HepG2 (cell line): ENCODE measurements around the gene CNTN2. TPM values are rescaled to one million over a fixed set of nuclear protein-coding genes. Genes with fewer than 3 reads are reported as not detected.

Experiments
- ARNT ChIP-seq: fragments of 450-650 bp; IDR thresholded peaks from 2 replicates; pipeline ENCODE4 v1.6.1; 2017
- BRD4 ChIP-seq: sonication (generic); formaldehyde crosslinking; IDR thresholded peaks from 2 replicates; pipeline ENCODE4 v1.4.0; 2020; ENCODE audit warnings: missing genetic modification reagents
- CBX2 ChIP-seq, 2 experiments: fragments of 200-600 bp in 1 of 2; sonication (generic); formaldehyde crosslinking in 1 of 2; IDR thresholded peaks; 2 replicates each; pipeline versions ENCODE4 v1.7.0 to v1.8.1; 2018 to 2022; ENCODE audit warnings: low read depth in 2 of 2, low read length in 1 of 2, mild to moderate bottlenecking in 1 of 2, missing genetic modification reagents in 1 of 2
- HINFP ChIP-seq: sonication (generic); formaldehyde crosslinking; IDR thresholded peaks from 2 replicates; pipeline ENCODE4 v1.4.0; 2020; ENCODE audit warnings: low read depth, mild to moderate bottlenecking, missing genetic modification reagents
- KLF15 ChIP-seq: sonication (generic); formaldehyde crosslinking; IDR thresholded peaks from 2 replicates; pipeline ENCODE4 v1.8.1; 2023; ENCODE audit warnings: borderline replicate concordance, mild to moderate bottlenecking, inconsistent platforms, missing genetic modification reagents, mixed read lengths
- LRRFIP1 ChIP-seq: sonication (generic); formaldehyde crosslinking; conservative IDR thresholded peaks from 2 replicates; pipeline ENCODE4 v1.4.0; 2020; ENCODE audit warnings: missing genetic modification reagents
- MEIS1 ChIP-seq: sonication (generic); formaldehyde crosslinking; IDR thresholded peaks from 2 replicates; pipeline ENCODE4 v1.9.0; 2021; ENCODE audit warnings: mild to moderate bottlenecking, missing genetic modification reagents, moderate library complexity, borderline replicate concordance
- MTF1 ChIP-seq: sonication (generic); formaldehyde crosslinking; IDR thresholded peaks from 2 replicates; pipeline ENCODE4 v1.5.0; 2020; ENCODE audit warnings: missing genetic modification reagents
- POLR2A ChIP-seq, 2 experiments: IDR thresholded peaks; 2 replicates each; pipeline ENCODE4 v1.6.1; 2011; ENCODE audit warnings: low read depth in 2 of 2, low read length in 2 of 2, mild to moderate bottlenecking in 1 of 2, moderate library complexity in 1 of 2; ENCODE audit not compliant: insufficient read depth in 1 of 2
- SIX4 ChIP-seq: sonication (generic); formaldehyde crosslinking; IDR thresholded peaks from 2 replicates; pipeline ENCODE4 v1.4.0; 2020; ENCODE audit warnings: missing genetic modification reagents
- SMYD3 ChIP-seq: sonication (generic); formaldehyde crosslinking; IDR thresholded peaks from 2 replicates; pipeline ENCODE4 v1.8.1; 2023; ENCODE audit warnings: mild to moderate bottlenecking, missing genetic modification reagents
- ZBTB3 ChIP-seq: sonication (generic); formaldehyde crosslinking; IDR thresholded peaks from 2 replicates; pipeline ENCODE4 v1.4.0; 2020; ENCODE audit warnings: low read depth, mild to moderate bottlenecking, moderate library complexity, missing genetic modification reagents, borderline replicate concordance
- ZMAT3 ChIP-seq: sonication (generic); formaldehyde crosslinking; conservative IDR thresholded peaks from 2 replicates; pipeline ENCODE4 v1.7.0; 2021; ENCODE audit warnings: missing genetic modification reagents
- ZNF256 ChIP-seq: sonication (generic); formaldehyde crosslinking; conservative IDR thresholded peaks from 2 replicates; pipeline ENCODE4 v1.4.0; 2020; ENCODE audit warnings: missing genetic modification reagents
- ZNF292 ChIP-seq: sonication (generic); formaldehyde crosslinking; IDR thresholded peaks from 2 replicates; pipeline ENCODE4 v1.8.1; 2022; ENCODE audit warnings: mild to moderate bottlenecking, low read depth, missing genetic modification reagents, borderline replicate concordance
- ZNF615 ChIP-seq: sonication (generic); formaldehyde crosslinking; IDR thresholded peaks from 2 replicates; pipeline ENCODE4 v1.5.0; 2020; ENCODE audit warnings: mild to moderate bottlenecking, missing genetic modification reagents, borderline replicate concordance
- ZNF678 ChIP-seq: sonication (generic); formaldehyde crosslinking; IDR thresholded peaks from 2 replicates; pipeline ENCODE4 v1.4.0; 2020; ENCODE audit warnings: mild to moderate bottlenecking, missing genetic modification reagents
- ZNF687 ChIP-seq: sonication (generic); formaldehyde crosslinking; IDR thresholded peaks from 2 replicates; pipeline ENCODE4 v1.5.1; 2020; ENCODE audit warnings: mild to moderate bottlenecking, missing genetic modification reagents, moderate library complexity
- ZSCAN12 ChIP-seq: sonication (generic); formaldehyde crosslinking; IDR thresholded peaks from 2 replicates; pipeline ENCODE4 v1.9.0; 2021; ENCODE audit warnings: mild to moderate bottlenecking, missing genetic modification reagents
- ZSCAN21 ChIP-seq: sonication (generic); formaldehyde crosslinking; IDR thresholded peaks from 2 replicates; pipeline ENCODE4 v1.8.0; 2022; ENCODE audit warnings: mild to moderate bottlenecking, missing genetic modification reagents, moderate library complexity, borderline replicate concordance
- ZSCAN29 ChIP-seq: sonication (generic); formaldehyde crosslinking; conservative IDR thresholded peaks from 2 replicates; pipeline ENCODE4 v1.4.0; 2020; ENCODE audit warnings: mild to moderate bottlenecking, missing genetic modification reagents
- polyA plus RNA-seq, 8 experiments: library from polyadenylated mRNA; depleted of rRNA in 3 of 8; stranded (reverse) in 7 of 8; unstranded in 1 of 8; fragments of >200 nt; fragmentation: Illumina TruSeq in 4 of 8; extraction: Trizol in 4 of 8; gene quantifications; 2 replicates each; pipeline versions ENCODE4 v1.2.1 to v1.2.3, GENCODE V29; 2011 to 2016; ENCODE audit warnings: low read depth in 4 of 8, missing spikeins in 1 of 8, mixed read lengths in 1 of 8; ENCODE audit not compliant: insufficient read depth in 1 of 8
- total RNA-seq, 5 experiments: library from RNA; depleted of rRNA; stranded (reverse); fragments of >200 nt; fragmentation: Illumina TruSeq; extraction: Trizol; gene quantifications; 2 replicates each; pipeline ENCODE4 v1.2.3, GENCODE V29; 2016; ENCODE audit warnings: low read depth in 1 of 5

The CNTN2 gene
- total and polyA plus RNA-seq, 2 of the 13 experiments (the other 11 are each of a cell fraction or from before 2014, with no cell fraction given): not detected

GRCh38 chr1:205121660-205122488, 78.9 kb downstream of the CNTN2 start, which contains the start of gene RBBP5 (continued):
- TF ChIP-seq ZNF687 (peak; percentile 71), SIX4 (peak; percentile 67), BRD4 (0 out of 2 replicates have a peak, but pooled peaks have one; percentile 57), ZSCAN29 (CRISPR knock-in tag) (0 out of 2 replicates have a peak, but pooled peaks have one; percentile 30), CBX2 (IDR thresholded peaks at IDR 0.05; ENCODE audit: low read depth, low read length) (no peak), CBX2 (CRISPR knock-in tag; IDR thresholded peaks at IDR 0.05; ENCODE audit: low read depth) (peak; percentile 56; the same call in 1 of the 2 replicates), MTF1 (CRISPR knock-in tag) (no peak), ZNF256 (CRISPR knock-in tag) (no peak), ZNF678 (CRISPR knock-in tag) (no peak), MEIS1 (CRISPR knock-in tag) (0 out of 2 replicates have a peak, but pooled peaks have one; percentile 11), SMYD3 (CRISPR knock-in tag) (peak; percentile 93; the same call in 1 of the 2 replicates), LRRFIP1 (CRISPR knock-in tag) (no peak), HINFP (CRISPR knock-in tag) (peak; percentile 83; the same call in 1 of the 2 replicates), ZMAT3 (CRISPR knock-in tag) (peak; percentile 94), POLR2A (IDR thresholded peaks at IDR 0.05; ENCODE audit: insufficient read depth in 1 of 2, low read depth in 2 of 2, low read length in 2 of 2) (peak; percentile 86 to 89), ZBTB3 (no peak), ZNF292 (CRISPR knock-in tag) (peak; percentile 50; the same call in 1 of the 2 replicates), KLF15 (CRISPR knock-in tag) (no peak), ZSCAN12 (no peak), ZSCAN21 (CRISPR knock-in tag) (0 out of 2 replicates have a peak, but pooled peaks have one; percentile 51), ZNF615 (CRISPR knock-in tag) (no peak), ARNT (no peak)
